Fibroblast of villous mesenchyme (primary cell): Measurements from ENCODE around the gene DCDC2B. TPM values are rescaled to one million over a fixed set of nuclear protein-coding genes. Genes with fewer than 3 reads are reported as not detected.

ENCODE experiments used
- DNase-seq: peaks from one replicate; pipeline ENCODE4 v3.0.0-alpha.2; 2010; ENCODE audit warnings: low read depth
- H3K4me3 ChIP-seq: 2 replicates; pipeline ENCODE4 v1.5.1; 2011; ENCODE audit warnings: low read depth, mild to moderate bottlenecking, low read length
- total RNA-seq: library from RNA; depleted of rRNA; stranded (reverse); fragments of >200 nt; gene quantifications from 2 replicates; pipeline ENCODE4 v1.2.3, GENCODE V29; 2012
- TF ChIP-seq, protein P1 (sequence below): IDR thresholded peaks from 2 replicates; pipeline ENCODE4 v1.5.1; 2012; ENCODE audit warnings: low read depth, mild to moderate bottlenecking, low read length; ENCODE audit not compliant: insufficient read depth

The DCDC2B gene
- total RNA-seq, 1 donor: not detected

DNA sequence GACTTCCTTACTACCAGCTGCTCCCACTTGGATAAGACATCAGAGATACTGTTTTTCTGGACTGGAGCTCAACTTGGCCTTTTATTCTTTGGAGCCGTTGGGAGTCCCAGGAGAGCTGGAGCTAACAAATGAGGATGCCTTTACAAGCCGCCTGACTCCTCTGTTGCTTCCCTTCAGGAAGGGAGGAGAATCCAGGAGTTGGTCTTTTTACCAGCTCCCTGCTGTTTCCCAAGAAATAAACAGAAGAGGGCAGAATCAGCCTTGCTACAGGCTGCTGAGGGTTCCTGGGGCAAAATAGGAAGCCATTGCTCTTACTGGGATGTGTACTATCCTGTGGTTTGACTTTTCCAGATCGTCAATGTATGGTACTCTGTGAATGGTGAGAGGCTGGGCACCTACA lies 14.8 kb downstream of the DCDC2B start:
- TF ChIP-seq, protein P1, sequence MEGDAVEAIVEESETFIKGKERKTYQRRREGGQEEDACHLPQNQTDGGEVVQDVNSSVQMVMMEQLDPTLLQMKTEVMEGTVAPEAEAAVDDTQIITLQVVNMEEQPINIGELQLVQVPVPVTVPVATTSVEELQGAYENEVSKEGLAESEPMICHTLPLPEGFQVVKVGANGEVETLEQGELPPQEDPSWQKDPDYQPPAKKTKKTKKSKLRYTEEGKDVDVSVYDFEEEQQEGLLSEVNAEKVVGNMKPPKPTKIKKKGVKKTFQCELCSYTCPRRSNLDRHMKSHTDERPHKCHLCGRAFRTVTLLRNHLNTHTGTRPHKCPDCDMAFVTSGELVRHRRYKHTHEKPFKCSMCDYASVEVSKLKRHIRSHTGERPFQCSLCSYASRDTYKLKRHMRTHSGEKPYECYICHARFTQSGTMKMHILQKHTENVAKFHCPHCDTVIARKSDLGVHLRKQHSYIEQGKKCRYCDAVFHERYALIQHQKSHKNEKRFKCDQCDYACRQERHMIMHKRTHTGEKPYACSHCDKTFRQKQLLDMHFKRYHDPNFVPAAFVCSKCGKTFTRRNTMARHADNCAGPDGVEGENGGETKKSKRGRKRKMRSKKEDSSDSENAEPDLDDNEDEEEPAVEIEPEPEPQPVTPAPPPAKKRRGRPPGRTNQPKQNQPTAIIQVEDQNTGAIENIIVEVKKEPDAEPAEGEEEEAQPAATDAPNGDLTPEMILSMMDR: no peak
- no peak for DNase-seq
- no peak overlapping the region for H3K4me3 ChIP-seq

DNA sequence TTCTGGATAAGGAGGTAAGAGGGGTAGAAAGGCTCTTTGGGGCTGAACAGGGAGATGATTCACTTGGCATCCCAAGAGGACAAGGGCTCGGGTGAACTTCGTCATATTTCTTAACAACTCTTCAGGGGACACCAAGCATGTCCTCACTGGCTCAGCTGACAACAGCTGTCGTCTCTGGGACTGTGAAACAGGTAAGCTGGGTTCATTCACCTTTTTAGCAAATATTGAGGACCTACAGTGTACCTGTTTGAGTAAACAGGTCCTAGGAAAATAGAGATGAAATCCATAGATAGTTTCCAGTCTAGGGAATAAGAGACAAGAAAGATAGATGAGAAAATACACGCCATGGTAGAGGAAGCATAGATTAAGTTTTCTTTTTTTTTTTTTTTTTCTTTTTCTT lies 15.4 kb downstream of the DCDC2B start:
- no peak for DNase-seq
- H3K4me3 ChIP-seq: no peak overlapping the region
- TF ChIP-seq, protein P1: no peak

DNA sequence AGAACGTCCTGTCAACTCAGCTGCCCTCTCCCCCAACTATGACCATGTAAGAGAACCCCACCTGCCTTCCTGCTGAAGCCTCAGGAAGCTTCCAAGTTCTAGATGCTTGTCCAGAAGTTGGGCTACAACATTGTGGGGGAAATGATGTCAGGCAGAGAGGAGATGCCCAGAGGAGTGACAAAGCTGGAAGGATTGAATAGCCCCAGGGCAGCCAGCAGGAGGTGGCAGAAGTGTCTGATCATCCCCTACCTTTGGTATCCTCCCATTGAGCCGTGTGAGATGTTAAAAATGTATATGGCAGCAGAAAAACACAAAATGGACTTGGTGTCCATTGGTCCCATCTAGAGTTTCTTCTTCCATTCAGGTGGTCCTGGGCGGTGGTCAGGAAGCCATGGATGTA lies 19.9 kb downstream of the DCDC2B start:
- H3K4me3 ChIP-seq: no peak overlapping the region
- TF ChIP-seq, protein P1: no peak
- no peak for DNase-seq

DNA sequence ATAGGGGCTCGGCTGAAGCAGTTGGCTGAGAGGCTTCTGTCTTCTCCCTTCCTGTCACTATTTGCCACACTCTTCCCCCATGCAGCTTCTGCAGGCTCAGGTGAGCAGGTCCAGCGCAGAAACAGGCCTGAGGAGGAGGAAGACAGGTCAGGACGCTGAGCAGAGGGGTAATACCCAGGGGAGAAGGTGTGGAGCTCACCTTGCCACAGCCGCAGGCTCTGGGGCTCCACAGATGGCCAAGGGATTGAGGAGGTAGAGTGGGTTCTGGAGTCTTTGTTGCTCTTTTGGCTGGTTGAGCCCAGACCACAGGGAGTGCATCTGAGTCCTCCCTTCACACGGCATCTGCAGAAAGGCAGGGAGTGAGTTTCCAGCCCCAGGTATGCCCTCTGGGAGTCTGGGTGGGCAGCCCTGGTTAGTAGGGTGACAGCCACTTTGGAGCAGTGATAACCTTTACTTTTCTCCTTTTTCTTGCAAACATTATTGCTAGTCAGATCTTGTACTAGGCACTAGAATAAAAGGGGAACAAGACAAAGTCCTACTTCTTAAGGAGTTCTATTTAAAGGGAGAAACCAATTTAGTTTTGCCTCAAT lies 23.0 kb downstream of the DCDC2B start:
- no peak overlapping the region for H3K4me3 ChIP-seq
- TF ChIP-seq, protein P1: no peak
- no peak for DNase-seq

DNA sequence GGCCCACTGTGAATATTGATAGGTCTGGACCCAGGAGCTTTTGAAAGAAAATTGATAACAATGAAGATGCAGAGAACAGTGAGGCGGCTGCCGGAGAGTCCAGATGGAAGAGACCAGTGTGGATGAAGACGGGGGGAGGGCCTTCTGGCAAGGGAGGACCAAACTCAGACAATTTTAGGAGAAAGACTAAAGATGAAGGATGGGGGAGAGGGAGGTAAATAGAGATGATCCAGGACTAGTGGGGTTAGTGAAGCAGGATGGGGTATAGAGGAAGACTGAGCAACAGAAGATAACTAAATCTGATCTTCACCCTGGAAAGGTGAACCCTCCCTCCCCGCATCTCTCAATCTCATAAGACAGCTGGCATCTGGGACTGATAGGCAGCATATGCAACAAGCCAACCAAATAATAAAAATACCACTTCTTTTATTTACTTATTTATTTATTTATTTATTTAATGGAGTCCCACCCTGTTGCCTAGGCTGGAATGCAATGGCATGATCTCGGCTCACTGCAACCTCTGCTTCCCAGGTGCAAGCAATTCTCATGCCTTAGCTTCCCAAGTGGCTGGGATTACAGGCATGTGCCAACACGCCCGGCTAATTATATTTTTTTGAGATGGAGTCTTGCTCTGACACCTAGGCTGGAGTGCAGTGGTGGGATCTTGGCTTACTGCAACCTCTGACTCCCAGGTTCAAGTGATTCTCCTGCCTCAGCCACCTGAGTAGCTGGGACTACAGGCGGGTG lies 23.8 kb downstream of the DCDC2B start:
- H3K4me3 ChIP-seq: no peak overlapping the region
- no peak for DNase-seq
- TF ChIP-seq, protein P1: no peak

DNA sequence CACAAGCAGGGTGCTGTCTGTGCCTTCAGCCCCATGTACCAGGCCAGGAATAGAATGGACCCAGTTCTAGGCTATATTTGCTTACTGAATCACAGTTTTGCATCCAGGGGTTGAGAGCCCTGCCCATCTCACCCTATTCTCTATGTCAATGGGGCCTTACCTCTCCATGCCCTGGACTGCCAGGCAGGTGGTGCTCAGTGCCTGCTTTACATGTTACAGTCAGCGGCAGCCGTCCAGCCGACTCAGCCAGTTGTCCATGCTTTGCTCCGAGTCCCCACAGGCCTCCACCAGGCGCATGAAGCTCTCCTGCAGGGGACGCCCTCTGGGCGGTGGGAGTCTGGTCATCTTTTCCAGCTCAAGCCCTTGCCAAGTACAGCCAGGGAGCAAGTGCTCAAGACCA lies 25.9 kb downstream of the DCDC2B start:
- no peak overlapping the region for H3K4me3 ChIP-seq
- TF ChIP-seq, protein P1: no peak
- no peak for DNase-seq
